GM18511 (cell line): Measurements from ENCODE around the gene TGFA.

Experiments used
- ATAC-seq: cut with Tn5 transposase; IDR thresholded peaks from one replicate; pipeline ENCODE4 v1.9.1; 2021; ENCODE audit warnings: mild to moderate bottlenecking, moderate library complexity; ENCODE audit not compliant: unreplicated experiment

TGFA gene

DNA sequence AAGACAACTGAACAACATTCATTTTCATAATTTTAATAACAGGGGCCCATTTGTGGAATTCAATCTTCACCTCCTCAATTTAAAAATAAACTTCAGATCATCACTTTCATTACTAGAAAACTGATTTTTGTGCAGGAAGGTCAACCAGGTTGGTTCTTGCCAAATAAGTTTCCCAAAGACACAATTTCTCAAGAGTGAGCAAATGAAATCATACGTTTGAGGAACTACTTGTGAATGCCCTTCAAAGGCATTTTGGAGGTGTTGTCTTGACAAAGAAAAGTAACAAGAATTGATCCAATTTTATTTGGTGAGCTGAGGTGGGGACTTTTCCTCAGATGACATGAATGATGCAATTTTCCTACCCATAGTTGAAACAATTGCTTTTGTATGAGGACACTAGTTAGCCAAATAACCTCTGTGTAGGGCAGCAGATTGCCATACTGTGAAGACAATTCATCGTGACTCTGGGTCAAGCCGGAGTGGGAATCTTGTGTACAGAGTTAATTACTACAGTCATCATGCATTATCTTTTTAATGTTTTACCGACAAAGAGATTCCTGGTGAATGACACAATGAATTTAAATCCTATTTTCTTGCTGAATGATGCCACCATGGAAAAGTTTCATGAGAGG is 121.8 kb downstream of the TGFA start:
- no peak for ATAC-seq

DNA sequence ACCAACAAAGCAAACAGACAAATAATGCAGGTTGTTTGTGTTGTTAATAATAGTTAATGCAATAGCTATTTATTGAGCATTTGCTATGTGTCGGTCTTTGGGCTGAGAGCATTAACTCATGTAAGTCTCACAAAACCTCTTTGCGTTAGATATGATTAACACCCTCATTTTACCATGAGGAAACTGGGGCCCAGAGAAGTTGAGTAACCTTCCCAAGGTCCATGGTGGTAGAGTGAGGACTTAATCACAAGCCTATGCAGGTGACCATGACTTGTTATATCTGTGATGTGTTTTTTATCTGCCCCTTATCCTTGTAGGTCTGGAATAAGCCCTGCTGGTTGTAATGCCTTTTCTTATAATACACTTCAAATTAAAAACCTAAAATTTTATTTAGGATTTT is 127.3 kb downstream of the TGFA start:
- ATAC-seq = no peak

DNA sequence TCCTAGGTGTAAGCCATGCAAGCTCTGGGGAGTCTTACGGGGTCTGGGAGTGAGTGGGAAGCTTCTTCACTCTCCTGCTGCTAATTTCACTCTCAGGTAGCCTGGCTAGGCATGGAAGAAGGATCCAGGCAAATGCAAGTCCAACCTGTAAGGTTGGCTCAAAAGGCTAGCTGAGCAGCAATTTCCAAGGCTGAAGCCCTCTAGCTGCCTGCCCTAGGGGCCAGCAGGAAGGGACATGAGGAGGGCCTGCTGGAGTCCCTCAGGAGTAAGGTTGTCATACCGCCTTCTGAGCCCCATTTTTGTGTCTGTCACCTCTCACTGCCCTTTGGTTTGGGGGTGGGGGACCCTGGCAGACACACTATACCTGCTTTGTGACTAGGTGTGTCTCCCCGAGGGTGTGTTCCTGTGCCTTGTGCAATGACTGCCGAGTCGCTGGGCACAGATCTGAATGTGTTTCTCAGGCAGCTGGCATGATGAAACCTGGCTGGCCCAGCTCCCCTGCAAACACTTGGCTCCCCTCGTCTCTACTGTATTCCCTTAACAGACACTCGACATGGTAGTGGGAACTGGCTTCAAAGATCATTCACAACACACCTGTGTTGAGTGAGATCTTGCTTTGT is 127.8 kb downstream of the TGFA start:
- no peak for ATAC-seq

DNA sequence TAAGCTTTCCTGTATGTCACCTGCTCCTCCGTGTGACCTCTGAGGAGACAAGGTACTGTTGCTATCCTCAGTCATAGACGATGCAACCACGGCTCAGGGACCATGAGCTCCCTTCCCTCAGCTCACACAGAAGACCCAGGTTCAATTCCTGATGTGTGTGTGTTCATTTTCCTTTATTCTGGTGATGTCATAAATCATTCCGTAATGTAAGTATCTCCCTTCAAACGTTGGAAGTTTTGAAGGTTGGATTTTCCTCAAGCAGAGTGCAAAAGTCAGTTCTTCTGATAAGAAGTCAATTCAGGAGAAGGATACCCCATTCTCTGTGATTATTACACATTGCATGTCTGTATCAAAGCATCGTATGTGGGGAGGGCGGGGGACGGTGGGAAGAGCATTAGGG is 132.9 kb downstream of the TGFA start:
- no peak for ATAC-seq

DNA sequence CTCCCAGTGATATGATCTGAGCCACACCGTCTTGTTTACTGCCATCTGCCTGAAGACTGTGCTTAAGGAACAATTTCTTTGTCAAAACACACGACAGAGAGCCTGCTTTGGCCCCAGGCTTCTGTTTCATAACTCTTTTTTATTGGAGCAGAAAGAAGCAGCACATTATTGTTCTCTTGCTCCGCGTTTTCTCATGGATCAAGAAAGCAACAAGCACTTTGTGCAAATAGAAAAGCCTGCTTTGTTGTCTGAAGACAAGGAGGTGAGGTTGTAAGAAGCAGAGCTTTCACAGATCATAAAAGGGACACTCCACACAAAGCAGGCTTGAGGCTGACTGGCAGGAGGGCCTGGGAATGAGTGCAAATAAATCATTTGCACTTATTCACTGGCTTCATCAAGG is 133.5 kb downstream of the TGFA start:
- no peak for ATAC-seq

DNA sequence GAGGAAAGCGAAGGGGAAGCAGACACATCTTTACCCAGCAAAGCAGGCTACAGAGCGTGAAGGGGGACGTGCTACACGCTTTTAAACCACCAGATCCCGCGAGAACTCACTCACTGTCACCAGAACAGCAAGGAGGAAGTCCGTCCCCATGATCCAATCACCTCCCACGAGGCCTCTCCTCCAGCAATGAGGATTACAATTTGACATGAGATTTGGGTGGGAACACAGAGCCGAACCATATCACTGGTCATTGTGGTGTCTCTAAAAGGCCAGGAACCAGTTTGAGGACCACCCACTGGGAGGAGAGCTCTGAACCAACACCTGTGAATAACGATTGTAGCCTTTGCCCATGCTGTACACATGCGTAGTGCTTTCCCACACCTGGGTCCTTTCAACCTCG is 135.1 kb downstream of the TGFA start:
- ATAC-seq = no peak

DNA sequence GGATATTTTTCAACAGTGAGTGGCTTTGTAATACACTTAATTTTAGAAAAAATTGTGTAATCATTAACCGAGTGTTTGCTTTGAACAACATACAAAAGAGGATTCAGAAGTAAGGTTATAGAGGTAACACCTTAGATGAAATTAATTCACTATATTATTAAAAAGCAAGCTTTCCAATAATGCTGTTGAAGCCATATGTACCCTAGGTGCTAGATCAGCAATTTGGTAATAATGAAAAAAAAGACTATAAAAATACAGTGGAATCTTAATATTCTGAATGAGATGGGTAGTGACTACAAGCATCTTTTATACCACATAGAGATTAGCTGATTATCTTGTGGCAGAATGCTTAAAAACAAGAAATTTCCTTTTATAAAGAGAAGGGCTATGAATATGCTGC is 136.6 kb downstream of the TGFA start:
- ATAC-seq = no peak

DNA sequence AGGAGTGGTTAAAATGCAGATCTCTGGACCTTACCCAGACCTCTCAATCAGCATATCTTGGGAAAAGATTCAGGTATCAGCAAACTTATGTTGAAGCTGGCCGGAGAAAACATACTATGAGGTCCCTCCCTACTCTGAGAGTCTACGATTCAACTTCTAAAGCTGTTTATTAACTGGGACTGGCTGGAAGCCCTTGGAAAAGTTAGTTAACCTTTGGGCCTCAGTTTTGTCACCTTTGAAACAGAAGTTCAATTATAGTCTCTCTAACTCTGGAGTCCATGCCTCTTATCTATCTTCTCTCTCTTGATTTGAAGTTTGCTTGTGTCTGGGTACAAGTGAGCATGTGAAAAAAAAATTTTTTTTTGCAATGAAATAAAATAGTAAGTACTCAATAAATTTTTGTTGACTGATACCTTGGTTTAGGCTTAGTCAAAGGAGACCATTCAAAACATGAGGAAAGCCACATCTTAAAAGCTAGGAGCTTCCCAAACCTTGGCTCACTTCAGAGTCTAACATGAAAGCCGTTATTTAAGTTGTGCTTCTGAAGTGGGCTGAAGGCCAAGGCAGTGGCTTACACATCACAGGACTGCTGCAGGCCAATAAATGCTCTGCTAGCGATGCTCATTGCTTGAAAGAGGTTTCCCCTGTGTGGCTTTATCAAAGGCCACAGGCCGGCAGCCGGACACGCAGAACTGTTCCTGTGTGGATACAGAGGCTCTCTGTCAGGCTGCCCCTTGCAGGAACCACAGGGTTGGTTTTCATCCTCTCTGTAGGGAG is 141.1 kb downstream of the TGFA start:
- no peak for ATAC-seq

DNA sequence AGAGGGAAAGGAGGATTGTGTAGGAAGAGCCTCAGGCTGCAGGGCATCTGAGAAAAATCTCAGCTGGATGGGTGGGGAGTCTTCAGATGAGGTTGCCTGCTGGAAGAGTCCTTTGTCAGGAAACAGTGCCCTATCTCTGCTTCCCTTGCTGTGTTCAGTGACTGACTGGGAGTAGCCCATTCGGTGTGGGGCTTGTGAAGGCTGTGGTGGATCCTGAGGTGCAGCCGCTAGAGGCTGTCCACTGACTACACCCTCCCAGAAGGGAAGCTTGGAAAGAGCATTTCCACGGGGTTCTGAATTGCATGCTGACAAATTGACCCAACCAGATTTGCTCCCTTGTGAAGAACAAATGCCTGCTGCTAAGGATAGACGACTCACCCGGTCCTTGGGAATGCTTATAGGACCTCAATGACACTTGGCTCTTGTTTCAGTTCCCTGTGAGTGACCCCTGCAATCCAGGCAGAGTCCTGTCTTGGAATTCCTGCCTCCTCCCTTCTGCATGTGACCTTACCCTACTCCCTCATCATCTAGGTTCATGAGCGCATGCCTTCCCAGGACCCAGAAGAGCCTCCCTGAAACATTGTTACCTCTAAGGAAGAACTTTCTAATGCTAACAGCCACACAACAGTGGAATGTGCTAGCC is 142.0 kb downstream of the TGFA start:
- no peak for ATAC-seq

DNA sequence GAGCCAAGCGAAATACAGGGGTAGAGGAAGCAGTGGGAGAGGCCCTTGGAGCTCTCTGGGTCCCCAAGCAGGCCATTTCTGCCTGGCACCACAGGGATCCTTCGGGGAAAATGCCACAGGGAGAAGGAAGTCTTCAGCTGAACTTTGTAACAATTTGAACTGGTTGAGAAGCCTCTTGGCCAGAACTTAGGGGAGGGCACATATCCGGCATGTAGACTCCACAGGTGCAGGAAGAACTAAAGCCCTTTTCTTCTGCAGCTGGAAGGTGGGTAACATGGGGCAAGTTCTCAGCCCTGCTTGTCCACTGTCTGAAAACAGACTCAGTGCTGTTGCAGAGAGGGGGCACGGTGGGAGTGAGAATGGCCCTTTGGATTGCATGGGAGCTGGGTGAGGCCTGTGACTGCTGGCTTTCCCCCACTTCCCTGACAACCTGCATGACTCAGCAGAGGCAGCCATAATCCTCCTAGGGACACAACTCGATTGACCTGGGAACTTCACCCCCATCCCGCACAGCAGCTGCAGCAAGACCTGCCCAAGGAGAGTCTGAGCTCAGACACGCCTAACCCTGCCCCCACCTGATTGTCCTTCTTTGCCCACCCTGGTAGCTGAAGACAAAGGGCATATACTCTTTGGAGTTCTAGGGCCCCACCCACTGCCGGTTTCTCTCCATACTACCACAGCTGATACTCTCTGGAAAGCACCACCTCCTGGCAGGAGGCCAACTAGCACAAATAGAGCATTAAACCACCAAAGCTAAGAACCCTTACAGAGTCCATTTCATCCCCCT is 150.2 kb downstream of the TGFA start:
- no peak for ATAC-seq

DNA sequence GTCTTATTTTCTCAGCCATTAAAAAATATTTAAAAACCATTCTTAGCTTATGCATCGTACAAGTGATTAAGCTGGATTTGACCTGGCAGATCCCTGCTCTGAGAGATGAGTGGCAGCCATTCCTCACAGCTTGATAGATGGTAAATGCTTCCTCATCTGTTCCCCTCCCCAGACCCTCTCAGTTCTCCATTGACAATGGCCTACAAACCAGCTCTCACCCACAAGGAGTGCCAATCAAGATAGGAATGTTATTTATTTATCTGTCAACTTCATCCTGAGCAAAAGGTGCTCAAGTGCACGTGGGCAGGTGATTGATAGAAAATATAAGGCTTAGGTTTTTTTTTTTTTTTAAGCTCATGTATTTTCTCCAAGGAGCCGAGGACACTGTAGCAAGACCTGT is 153.1 kb downstream of the TGFA start:
- no peak for ATAC-seq

DNA sequence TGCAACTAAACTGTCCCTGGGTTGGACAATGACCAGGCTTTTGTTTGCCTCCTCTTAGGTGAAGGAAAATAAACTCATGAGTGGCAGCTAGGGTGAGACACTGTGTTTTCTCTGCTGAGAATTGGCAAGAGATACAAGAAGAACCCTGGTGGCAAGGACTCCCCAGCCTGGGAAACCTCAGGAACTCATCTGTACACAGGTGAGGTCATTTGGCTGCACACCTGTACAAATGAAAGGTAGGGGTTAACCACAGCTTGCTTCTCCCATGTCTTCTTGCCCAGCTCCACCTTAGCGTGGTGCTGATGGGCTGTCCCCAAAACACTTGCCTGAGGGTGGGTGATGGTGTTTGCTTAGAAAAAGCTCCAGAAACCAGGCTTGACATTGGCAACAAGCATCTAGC is 154.6 kb downstream of the TGFA start:
- ATAC-seq = no peak
